ENCODE measurements around the gene AMOTL2.
A peak's percentile ranks its signal among the peaks of the same experiment; 100 is the strongest.

AMOTL2 gene

GRCh38 chr3:134312873-134313846 lies 61.1 kb downstream of the AMOTL2 start:
- DNase-seq: no peak

GRCh38 chr3:134312072-134312872 lies 62.0 kb downstream of the AMOTL2 start:
- DNase-seq: no peak

DNA sequence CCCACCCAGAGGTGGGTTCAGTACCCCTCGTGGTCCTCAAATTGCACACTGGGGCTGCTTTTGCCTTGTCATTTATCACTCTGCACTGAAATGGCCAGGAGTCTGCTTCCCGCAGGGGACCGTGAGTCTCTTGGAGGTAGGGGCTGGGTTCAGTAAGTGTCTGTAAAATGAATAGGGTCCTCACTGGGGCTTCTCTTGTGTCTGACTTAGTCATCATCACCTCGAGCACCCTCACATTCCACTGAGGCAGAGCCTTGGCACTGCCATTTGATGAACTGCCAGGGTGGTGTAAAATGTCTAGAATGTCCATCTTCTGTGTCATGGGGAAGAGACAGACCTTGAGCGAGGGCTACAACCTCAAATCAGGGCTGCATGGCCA lies 62.6 kb downstream of the AMOTL2 start:
- no peak for DNase-seq

DNA sequence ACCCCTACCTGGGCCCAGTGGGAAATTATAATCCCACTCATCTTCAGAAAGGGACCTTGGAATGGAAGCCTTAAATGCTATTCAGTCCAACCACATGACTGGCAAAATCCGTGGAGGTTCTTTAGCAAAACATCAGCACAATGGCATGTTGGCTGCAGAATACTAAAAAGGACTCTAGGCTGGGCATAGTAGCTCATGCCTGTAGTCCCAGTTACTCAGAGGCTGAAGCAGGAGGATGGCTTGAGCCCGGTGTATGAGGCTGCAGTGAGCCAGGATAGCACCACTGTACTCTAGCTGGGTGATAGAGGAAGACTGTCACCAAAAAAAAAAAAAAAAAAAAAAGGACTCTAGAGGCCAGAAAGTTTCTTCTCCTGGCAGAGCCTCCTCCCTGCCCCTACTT lies 63.0 kb downstream of the AMOTL2 start:
- DNase-seq: no peak

DNA sequence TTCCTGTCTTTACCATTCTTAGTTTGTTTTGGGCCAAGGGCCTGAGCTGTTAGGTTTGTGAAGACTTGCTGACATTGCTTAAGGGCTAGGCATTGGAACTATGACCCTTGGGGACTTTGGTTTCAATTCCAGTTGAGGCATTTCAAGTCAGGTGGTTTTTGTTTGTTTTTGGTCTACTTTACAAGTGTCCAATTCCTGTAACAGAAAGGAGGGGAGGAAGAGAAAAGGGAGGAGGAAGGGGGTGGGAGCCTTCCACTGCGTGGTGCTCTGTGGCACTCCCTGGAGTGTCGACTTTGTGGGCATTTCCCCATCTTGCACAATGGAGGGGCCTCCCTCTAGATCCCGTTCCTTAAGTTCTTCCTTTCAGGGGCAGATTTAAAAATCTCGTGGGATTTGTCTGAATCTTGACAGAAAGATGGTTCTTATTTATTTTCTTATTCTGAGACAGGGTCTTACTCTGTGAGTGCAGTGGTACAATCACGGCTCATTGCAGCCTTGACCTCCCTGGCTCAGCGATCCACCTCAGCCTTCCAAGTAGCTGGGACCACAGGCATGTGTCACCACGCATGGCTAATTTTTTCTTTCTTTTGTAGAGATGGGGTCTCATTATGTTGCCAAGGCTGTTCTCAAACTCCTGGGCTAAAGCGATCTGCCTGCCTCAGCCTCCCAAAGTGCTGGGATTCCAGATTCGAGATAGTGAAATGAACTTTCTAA lies 64.1 kb downstream of the AMOTL2 start:
- DNase-seq: no peak

- peak; percentile 90 for DNase-seq
Observed at GRCh38 chr3:134308350-134308891, 65.8 kb downstream of the AMOTL2 start.

DNA sequence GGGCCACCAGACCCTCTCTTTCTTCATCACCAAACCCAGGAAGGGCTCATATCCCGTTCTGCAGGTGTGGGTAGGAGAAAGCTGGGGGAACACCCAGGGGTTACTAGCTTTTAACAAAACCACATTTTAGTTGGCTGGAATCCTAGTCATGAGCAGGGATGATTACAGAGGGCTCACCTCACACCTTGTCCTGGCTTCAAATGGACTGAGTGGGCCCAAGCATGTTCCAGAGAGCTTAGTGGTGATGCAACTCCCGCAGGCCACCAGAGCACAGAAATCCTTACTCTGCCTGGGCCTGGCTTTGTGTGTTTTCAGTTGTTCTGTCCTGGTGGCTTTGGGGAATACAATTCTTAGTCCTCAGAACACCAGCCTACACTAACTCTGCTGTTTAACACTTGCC lies 66.8 kb downstream of the AMOTL2 start:
- no peak for DNase-seq

GRCh38 chr3:134306320-134306719 lies 67.9 kb downstream of the AMOTL2 start:
- no peak for DNase-seq
